ENCODE measurements around the gene APOBEC3G. TPM values are rescaled to one million over a fixed set of nuclear protein-coding genes. Genes with fewer than 3 reads are reported as not detected.
"Not testable (repeated sequence)": the region's sequence is repeated elsewhere in the genome, so short reads cannot be mapped to it uniquely, and the experiment has no call there.

Gene APOBEC3G
- total RNA-seq, 1 donor from 2014 or later = 152 TPM

GRCh38 chr22:39039306-39040126 is 37.6 kb upstream of the APOBEC3G start:
- intact Hi-C loops (cut with micrococcal nuclease) = loop anchor here (2.0 kb wide), 2 partner anchors 25 to 27 kb away; partner anchors contain the start of gene APOBEC3C
- TF ChIP-seq CTCF (IDR thresholded peaks at IDR 0.05) = no peak
- ChIA-PET CTCF (no interaction called here), POLR2A (interaction anchor here (0.6 to 1.4 kb wide), 4 partner anchors 10 to 115 kb away, joined by 3 to 6 read pairs (median 3); partner anchors contain the start of gene APOBEC3D)
- H3K27ac Mint-ChIP-seq = peak overlapping the region; percentile 83
- ATAC-seq (ENCODE audit: low read depth) (no peak), DNase-seq (no peak)
- H3K4me3 Mint-ChIP-seq = peak overlapping the region; percentile 90
- H3K27me3 Mint-ChIP-seq = no peaks in the 10 kb centered on the region
- H3K36me3 Mint-ChIP-seq (ENCODE audit: low read depth) = peaks cover 17% of the 10 kb centered on the region
- peaks cover 43% of the 10 kb centered on the region for H3K4me1 Mint-ChIP-seq
- no peaks in the 10 kb centered on the region for H3K9me3 Mint-ChIP-seq

- ATAC-seq (ENCODE audit: low read depth); CTCF ChIA-PET; H3K27me3 Mint-ChIP-seq; H3K9me3 Mint-ChIP-seq: not testable (repeated sequence)
- Mint-ChIP-seq H3K4me3 (peak overlapping the region; percentile 90), H3K4me1 (peaks cover 48% of the 10 kb centered on the region), H3K27ac (peak overlapping the region; percentile 83), H3K36me3 (ENCODE audit: low read depth) (peaks cover 22% of the 10 kb centered on the region)
- intact Hi-C loops (cut with micrococcal nuclease) = loop anchor here (2.0 kb wide), 2 partner anchors 25 to 27 kb away; partner anchors contain the start of gene APOBEC3C
- POLR2A ChIA-PET = interaction anchor here (0.8 to 1.1 kb wide), 3 partner anchors 9 to 59 kb away, joined by 3 to 6 read pairs (median 3); partner anchors contain the start of gene APOBEC3D
- DNase-seq = peak; percentile 41
Observed at GRCh38 chr22:39040155-39040537, 36.9 kb upstream of the APOBEC3G start.

GRCh38 chr22:39040538-39041296 is 36.4 kb upstream of the APOBEC3G start, which contains the start of gene APOBEC3F:
APOBEC3F (plus strand) TSS chr22:39040864; CDS start chr22:39040961, 97 bp downstream.
- H3K4me3 Mint-ChIP-seq = peak within 1 kb of the TSS; percentile 90
- POLR2A ChIA-PET = interaction anchor here (0.8 to 1.1 kb wide), 3 partner anchors 8 to 58 kb away, joined by 3 to 6 read pairs (median 3); partner anchors contain the start of gene APOBEC3D
- H3K27me3 Mint-ChIP-seq, CTCF ChIA-PET, H3K9me3 Mint-ChIP-seq: not testable (repeated sequence)
- intact Hi-C loops (cut with micrococcal nuclease) = loop anchor here (2.0 kb wide), 2 partner anchors 26 kb away; partner anchors contain the start of gene APOBEC3C
- peak within 1 kb of the TSS; percentile 90 for H3K27ac Mint-ChIP-seq
- peak; percentile 39 for DNase-seq
- peak; percentile 91 for ATAC-seq (ENCODE audit: low read depth)
- peaks cover 53% of the 10 kb centered on the region for H3K4me1 Mint-ChIP-seq
- peaks cover 27% of the 10 kb centered on the region for H3K36me3 Mint-ChIP-seq (ENCODE audit: low read depth)

- ChIA-PET CTCF (no interaction called here), POLR2A (interaction anchor here (0.7 kb wide), 1 partner anchor 19 kb away, joined by 7 read pairs; no protein-coding TSS in a partner anchor)
- peak overlapping the region; percentile 90 for H3K4me3 Mint-ChIP-seq
- peaks cover 56% of the 10 kb centered on the region for H3K4me1 Mint-ChIP-seq
- ATAC-seq (ENCODE audit: low read depth) (no peak), DNase-seq (no peak)
- no peaks in the 10 kb centered on the region for H3K9me3 Mint-ChIP-seq
- no peaks in the 10 kb centered on the region for H3K27me3 Mint-ChIP-seq
- H3K27ac Mint-ChIP-seq = peak overlapping the region; percentile 90
- peaks cover 39% of the 10 kb centered on the region for H3K36me3 Mint-ChIP-seq (ENCODE audit: low read depth)
- no peak for TF ChIP-seq CTCF (IDR thresholded peaks at IDR 0.05)
- intact Hi-C loops (cut with micrococcal nuclease) = loop anchor here (2.0 kb wide), 2 partner anchors 25 to 27 kb away; partner anchors contain the start of gene APOBEC3C
Observed at GRCh38 chr22:39041908-39042307, 35.2 kb upstream of the APOBEC3G start.

GRCh38 chr22:39043063-39043462 is 34.0 kb upstream of the APOBEC3G start:
- H3K4me3 Mint-ChIP-seq; CTCF ChIA-PET; intact Hi-C loops (cut with micrococcal nuclease); DNase-seq; H3K27ac Mint-ChIP-seq; H3K9me3 Mint-ChIP-seq; H3K27me3 Mint-ChIP-seq; ATAC-seq (ENCODE audit: low read depth): not testable (repeated sequence)
- POLR2A ChIA-PET = interaction anchor here (0.7 to 0.8 kb wide), 2 partner anchors 67 to 101 kb away, joined by 4 to 10 read pairs; no protein-coding TSS in a partner anchor
- H3K36me3 Mint-ChIP-seq (ENCODE audit: low read depth) = peaks cover 46% of the 10 kb centered on the region
- H3K4me1 Mint-ChIP-seq = peaks cover 61% of the 10 kb centered on the region

- H3K27me3 Mint-ChIP-seq; DNase-seq; intact Hi-C loops (cut with micrococcal nuclease); POLR2A ChIA-PET; CTCF ChIA-PET; ATAC-seq (ENCODE audit: low read depth); H3K9me3 Mint-ChIP-seq: not testable (repeated sequence)
- Mint-ChIP-seq H3K36me3 (ENCODE audit: low read depth) (peaks cover 49% of the 10 kb centered on the region), H3K4me1 (peaks cover 57% of the 10 kb centered on the region), H3K27ac (peak overlapping the region; percentile 53), H3K4me3 (peak overlapping the region; percentile 41)
Observed at GRCh38 chr22:39045136-39045535, 31.9 kb upstream of the APOBEC3G start.

GRCh38 chr22:39049486-39049885 is 27.6 kb upstream of the APOBEC3G start:
- POLR2A ChIA-PET = interaction anchor here (0.6 to 2.0 kb wide), 6 partner anchors 9 to 49 kb away, joined by 3 to 7 read pairs (median 5); partner anchors contain the start of gene APOBEC3F
- H3K27me3 Mint-ChIP-seq; ATAC-seq (ENCODE audit: low read depth); intact Hi-C loops (cut with micrococcal nuclease); DNase-seq; H3K9me3 Mint-ChIP-seq; H3K4me3 Mint-ChIP-seq: not testable (repeated sequence)
- Mint-ChIP-seq H3K36me3 (ENCODE audit: low read depth) (peaks cover 42% of the 10 kb centered on the region), H3K4me1 (peaks cover 58% of the 10 kb centered on the region), H3K27ac (peak overlapping the region; percentile 54)
- CTCF ChIA-PET = interaction anchor here (1.1 kb wide), 1 partner anchor 41 kb away, joined by 3 read pairs; no protein-coding TSS in a partner anchor

GRCh38 chr22:39051844-39052495 is 25.1 kb upstream of the APOBEC3G start:
- Mint-ChIP-seq H3K27ac (peak overlapping the region; percentile 73), H3K36me3 (ENCODE audit: low read depth) (peaks cover 22% of the 10 kb centered on the region), H3K4me1 (peaks cover 36% of the 10 kb centered on the region)
- ATAC-seq (ENCODE audit: low read depth); DNase-seq; H3K4me3 Mint-ChIP-seq; H3K9me3 Mint-ChIP-seq; H3K27me3 Mint-ChIP-seq: not testable (repeated sequence)
- ChIA-PET POLR2A (interaction anchor here (0.7 to 1.3 kb wide), 3 partner anchors 12 to 178 kb away, joined by 3 to 17 read pairs (median 4); no protein-coding TSS in a partner anchor), CTCF (interaction anchor here (0.9 kb wide), 1 partner anchor 49 kb away, joined by 4 read pairs; no protein-coding TSS in a partner anchor)
- intact Hi-C loops (cut with micrococcal nuclease) = loop anchor here (2.0 kb wide), 1 partner anchor 15 kb away; no protein-coding TSS in a partner anchor
